Measurements from ENCODE around the gene STAU1.

STAU1 gene

DNA sequence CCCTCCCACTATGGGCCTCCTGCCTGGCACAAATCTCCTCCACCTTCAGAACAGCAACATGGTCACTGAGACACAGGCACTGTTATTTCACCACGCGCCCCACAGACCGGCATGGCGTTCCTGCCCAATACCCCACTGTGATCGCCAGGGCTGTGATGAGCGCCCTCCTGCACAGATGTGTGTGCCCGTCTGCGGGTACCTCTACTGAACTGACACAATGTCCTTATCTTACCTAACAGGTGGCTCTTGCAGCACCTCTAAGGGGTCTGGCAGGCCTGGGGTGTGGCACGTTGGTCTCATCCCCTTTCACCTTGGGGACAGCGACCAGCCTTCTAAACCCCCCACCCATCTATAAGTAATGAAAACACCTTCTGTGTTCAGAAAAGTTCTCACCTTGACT lies 64.2 kb downstream of the STAU1 start:
- peaks cover 26 to 77% (median 58%) of the 10 kb centered on the region in 3 donors for H3K36me3 ChIP-seq
- intact Hi-C loops (cut with DNase I; ENCODE audit: low total_unique reads) = no loop called here
- TF ChIP-seq, protein P1, sequence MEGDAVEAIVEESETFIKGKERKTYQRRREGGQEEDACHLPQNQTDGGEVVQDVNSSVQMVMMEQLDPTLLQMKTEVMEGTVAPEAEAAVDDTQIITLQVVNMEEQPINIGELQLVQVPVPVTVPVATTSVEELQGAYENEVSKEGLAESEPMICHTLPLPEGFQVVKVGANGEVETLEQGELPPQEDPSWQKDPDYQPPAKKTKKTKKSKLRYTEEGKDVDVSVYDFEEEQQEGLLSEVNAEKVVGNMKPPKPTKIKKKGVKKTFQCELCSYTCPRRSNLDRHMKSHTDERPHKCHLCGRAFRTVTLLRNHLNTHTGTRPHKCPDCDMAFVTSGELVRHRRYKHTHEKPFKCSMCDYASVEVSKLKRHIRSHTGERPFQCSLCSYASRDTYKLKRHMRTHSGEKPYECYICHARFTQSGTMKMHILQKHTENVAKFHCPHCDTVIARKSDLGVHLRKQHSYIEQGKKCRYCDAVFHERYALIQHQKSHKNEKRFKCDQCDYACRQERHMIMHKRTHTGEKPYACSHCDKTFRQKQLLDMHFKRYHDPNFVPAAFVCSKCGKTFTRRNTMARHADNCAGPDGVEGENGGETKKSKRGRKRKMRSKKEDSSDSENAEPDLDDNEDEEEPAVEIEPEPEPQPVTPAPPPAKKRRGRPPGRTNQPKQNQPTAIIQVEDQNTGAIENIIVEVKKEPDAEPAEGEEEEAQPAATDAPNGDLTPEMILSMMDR (IDR thresholded peaks at IDR 0.05) = no peak

DNA sequence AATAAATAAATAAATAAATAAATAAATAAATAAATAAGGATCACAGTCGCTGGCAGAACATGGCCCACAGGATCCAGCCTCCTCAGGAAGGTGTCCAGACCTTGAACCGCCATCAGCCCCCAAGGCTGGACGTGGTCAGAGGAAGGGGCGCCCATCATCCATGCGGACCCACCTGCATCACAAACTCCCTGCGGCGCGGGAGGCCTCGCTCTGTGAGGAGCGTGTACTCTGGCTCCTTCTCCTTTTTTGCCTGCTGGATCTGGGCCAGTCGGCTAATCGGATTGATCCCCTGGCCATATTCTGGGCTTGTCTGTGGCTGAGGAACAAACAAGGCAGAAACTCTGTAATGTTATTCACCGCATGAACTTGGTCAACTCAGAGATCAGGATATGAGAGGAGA lies 65.2 kb downstream of the STAU1 start:
- no peak for DNase-seq
- no peak overlapping the region for H3K4me3 ChIP-seq
- TF ChIP-seq, protein P1 (IDR thresholded peaks at IDR 0.05) = no peak
- no peaks in the 10 kb centered on the region for H3K9me3 ChIP-seq
- peaks cover 36 to 82% (median 66%) of the 10 kb centered on the region in 3 donors for H3K36me3 ChIP-seq
- H3K27me3 ChIP-seq = no peaks in the 10 kb centered on the region
- H3K4me1 ChIP-seq = no peaks in the 10 kb centered on the region
- intact Hi-C loops (cut with DNase I; ENCODE audit: low total_unique reads) = no loop called here
- no peak overlapping the region for H3K27ac ChIP-seq

More for the DNA sequence above, 64.2 kb downstream of the STAU1 start:
- Histone ChIP-seq H3K27ac (no peak overlapping the region), H3K4me3 (no peak overlapping the region), H3K27me3 (no peaks in the 10 kb centered on the region), H3K9me3 (no peaks in the 10 kb centered on the region), H3K4me1 (no peaks in the 10 kb centered on the region)
- no peak for DNase-seq

DNA sequence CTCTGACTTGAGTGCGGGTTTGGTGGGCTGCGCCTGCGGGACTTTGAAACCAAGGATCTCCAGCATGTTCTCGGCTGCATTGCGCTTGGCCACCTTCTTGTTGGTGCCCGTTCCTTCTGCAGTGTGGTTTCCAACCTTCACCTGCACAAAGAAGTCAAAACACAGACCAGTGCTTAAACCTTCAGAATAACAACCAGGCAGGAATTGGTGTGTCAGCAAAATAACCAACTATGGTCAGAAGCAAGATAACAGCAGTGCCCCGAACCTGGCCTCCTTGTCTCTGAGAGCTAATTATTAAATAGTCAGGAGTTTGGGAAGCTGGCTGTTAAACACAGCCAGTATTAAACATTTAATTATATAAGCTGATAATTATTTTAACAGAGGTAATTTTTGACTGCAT lies 68.1 kb downstream of the STAU1 start:
- H3K4me1 ChIP-seq = no peaks in the 10 kb centered on the region
- H3K27ac ChIP-seq = no peak overlapping the region
- no peaks in the 10 kb centered on the region for H3K27me3 ChIP-seq
- intact Hi-C loops (cut with DNase I; ENCODE audit: low total_unique reads) = no loop called here
- peaks cover 65 to 93% (median 89%) of the 10 kb centered on the region in 3 donors for H3K36me3 ChIP-seq
- no peaks in the 10 kb centered on the region for H3K9me3 ChIP-seq
- H3K4me3 ChIP-seq = no peak overlapping the region
- DNase-seq = no peak
- TF ChIP-seq, protein P1 (IDR thresholded peaks at IDR 0.05) = no peak

DNA sequence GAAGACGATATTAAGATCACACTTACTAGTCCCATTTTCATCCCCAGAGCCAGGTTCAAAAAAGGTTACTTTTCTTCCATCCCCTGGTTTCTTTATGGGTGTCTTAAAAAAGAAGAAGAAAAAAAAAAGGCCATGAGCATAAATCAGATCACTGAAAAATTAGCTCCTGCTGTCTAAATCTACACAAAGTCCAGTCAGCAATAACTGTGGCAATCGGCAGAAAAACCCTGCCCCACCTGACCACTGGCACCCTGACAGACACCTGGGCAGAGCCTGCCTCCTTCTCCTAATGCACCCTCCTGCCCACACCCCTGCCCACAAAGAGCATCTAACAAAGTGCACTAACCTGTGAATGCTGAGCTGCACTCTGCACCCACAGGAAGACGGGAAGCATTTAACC lies 69.8 kb downstream of the STAU1 start:
- TF ChIP-seq, protein P1 (IDR thresholded peaks at IDR 0.05) = no peak
- DNase-seq = no peak
- Histone ChIP-seq H3K9me3 (no peaks in the 10 kb centered on the region), H3K36me3 (peaks cover 70 to 96% (median 92%) of the 10 kb centered on the region in 3 donors), H3K27me3 (no peaks in the 10 kb centered on the region), H3K4me3 (no peak overlapping the region), H3K27ac (no peak overlapping the region), H3K4me1 (no peaks in the 10 kb centered on the region)
- intact Hi-C loops (cut with DNase I; ENCODE audit: low total_unique reads) = no loop called here

DNA sequence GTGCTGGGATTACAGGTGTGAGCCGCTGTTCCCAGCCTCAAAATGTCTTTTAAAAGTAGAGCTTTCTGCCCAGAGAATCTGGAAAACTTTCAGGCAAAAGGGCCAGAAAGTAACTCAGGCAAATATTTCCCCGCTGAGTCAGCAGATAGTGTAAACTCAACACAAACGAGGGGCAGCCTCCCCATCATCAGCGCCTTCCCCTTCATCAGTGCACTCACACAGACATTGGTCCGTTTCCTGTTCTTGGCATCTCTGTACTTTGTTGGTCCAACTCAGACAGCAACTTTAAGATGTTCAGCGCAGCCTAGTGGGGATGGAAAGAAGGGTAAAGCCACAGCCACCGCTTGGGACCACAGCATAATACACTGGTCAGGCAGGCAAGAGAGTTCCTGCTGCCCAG lies 72.6 kb downstream of the STAU1 start:
- Histone ChIP-seq H3K36me3 (peaks cover 75 to 96% (median 87%) of the 10 kb centered on the region in 3 donors), H3K27me3 (no peaks in the 10 kb centered on the region), H3K9me3 (no peaks in the 10 kb centered on the region), H3K4me1 (no peaks in the 10 kb centered on the region), H3K27ac (no peak overlapping the region), H3K4me3 (no peak overlapping the region)
- TF ChIP-seq, protein P1 (IDR thresholded peaks at IDR 0.05) = no peak
- DNase-seq = no peak
- intact Hi-C loops (cut with DNase I; ENCODE audit: low total_unique reads) = no loop called here

Measured in tibial artery (tissue), 4 donors.